Keratinocyte (primary cell): ENCODE data around the gene KIF16B. TPM values are rescaled to one million over a fixed set of nuclear protein-coding genes. Genes with fewer than 3 reads are reported as not detected.

ENCODE experiments used
- DNase-seq: peaks from one replicate; pipeline ENCODE4 v3.0.0-alpha.2; 2011; ENCODE audit warnings: low read depth, missing footprints, low spot score
- FAIRE-seq: peaks from 2 replicates; lab custom pipeline; 2011; peaks lifted over from hg19 to GRCh38; lab: Jason Lieb, UNC
- H2AFZ ChIP-seq: 2 replicates; pipeline ENCODE4 v1.6.0; 2012; ENCODE audit warnings: low read length, control low read depth, inconsistent platforms; ENCODE audit not compliant: control insufficient read depth
- H3K27ac ChIP-seq: 2 replicates; pipeline ENCODE4 v1.5.1; 2011; ENCODE audit warnings: low read length; ENCODE audit not compliant: control insufficient read depth, insufficient read depth
- H3K27me3 ChIP-seq: 3 replicates; pipeline ENCODE4 v1.6.0; 2011; ENCODE audit warnings: low read length; ENCODE audit not compliant: control insufficient read depth, insufficient read depth; ENCODE audit errors: extremely low read depth
- H3K36me3 ChIP-seq, 2 experiments: 2 replicates in 1 of 2; 3 replicates in 1 of 2; pipeline ENCODE4 v1.5.1; 2011; ENCODE audit warnings: low read length in 2 of 2, mild to moderate bottlenecking in 1 of 2; ENCODE audit not compliant: control insufficient read depth in 2 of 2, insufficient read depth in 2 of 2; ENCODE audit errors: extremely low read depth in 1 of 2
- H3K4me1 ChIP-seq: 3 replicates; pipeline ENCODE4 v1.5.1; 2011; ENCODE audit warnings: low read length; ENCODE audit not compliant: control insufficient read depth, insufficient read depth; ENCODE audit errors: extremely low read depth
- H3K4me2 ChIP-seq: 3 replicates; pipeline ENCODE4 v1.6.0; 2011; ENCODE audit warnings: low read depth, low read length; ENCODE audit not compliant: control insufficient read depth, insufficient read depth; ENCODE audit errors: extremely low read depth
- H3K4me3 ChIP-seq, 3 experiments: fragments of 200-600 bp in 1 of 3; sonication (generic) in 1 of 3; 2 replicates in 2 of 3; 3 replicates in 1 of 3; pipeline ENCODE4 v1.5.1; 2011 to 2016; ENCODE audit warnings: low read length in 3 of 3, mild to moderate bottlenecking in 3 of 3, control low read depth in 2 of 3, inconsistent platforms in 1 of 3, low read depth in 1 of 3, mixed read lengths in 1 of 3, mixed run types in 1 of 3, moderate library complexity in 1 of 3; ENCODE audit not compliant: control insufficient read depth in 2 of 3, insufficient read depth in 2 of 3; ENCODE audit errors: extremely low read depth in 1 of 3
- H3K79me2 ChIP-seq: 2 replicates; pipeline ENCODE4 v1.6.0; 2012; ENCODE audit warnings: low read length; ENCODE audit not compliant: control insufficient read depth, insufficient read depth
- H3K9ac ChIP-seq: 3 replicates; pipeline ENCODE4 v1.6.0; 2011; ENCODE audit warnings: low read length; ENCODE audit not compliant: control insufficient read depth, insufficient read depth; ENCODE audit errors: extremely low read depth
- H3K9me1 ChIP-seq: 3 replicates; pipeline ENCODE4 v1.6.0; 2011; ENCODE audit warnings: low read length; ENCODE audit not compliant: control insufficient read depth, insufficient read depth; ENCODE audit errors: extremely low read depth
- H3K9me3 ChIP-seq: 2 replicates; pipeline ENCODE4 v1.5.1; 2012; ENCODE audit warnings: low read depth, low read length; ENCODE audit not compliant: control insufficient read depth
- H4K20me1 ChIP-seq: 3 replicates; pipeline ENCODE4 v1.6.0; 2011; ENCODE audit warnings: low read length; ENCODE audit not compliant: control insufficient read depth, insufficient read depth; ENCODE audit errors: extremely low read depth
- EZH2 ChIP-seq: IDR thresholded peaks from one replicate; pipeline ENCODE4 v1.6.1; 2012; ENCODE audit warnings: inconsistent platforms, mild to moderate bottlenecking, low read length, moderate library complexity
- dilution Hi-C: fragments of 300-500 bp; cut with MboI; formaldehyde crosslinking; loops from one replicate; pipeline ENCODE4 v1.7.0; 2020; ENCODE audit warnings: low sequenced_read_pairs; ENCODE audit not compliant: extremely low pct_ligation_motif_present
- polyA plus RNA-seq, 5 experiments: library from polyadenylated mRNA; depleted of rRNA in 3 of 5; stranded (reverse) in 3 of 5; stranded (forward) in 1 of 5; unstranded in 1 of 5; fragments of >200 nt; gene quantifications; 1 replicate in 1 of 5; 2 replicates in 3 of 5; 3 replicates in 1 of 5; pipeline versions ENCODE4 v1.2.1 to v1.2.3, GENCODE V29; 2011 to 2012; ENCODE audit warnings: missing spikeins in 2 of 5, low read depth in 1 of 5, low replicate concordance in 1 of 5
- TF ChIP-seq, protein P1 (sequence below), 3 experiments: IDR thresholded peaks in 1 of 3; conservative IDR thresholded peaks in 1 of 3; optimal IDR thresholded peaks in 1 of 3; 2 replicates in 2 of 3; 3 replicates in 1 of 3; pipeline versions ENCODE3 to v1.5.1; 2011; ENCODE audit warnings: low read length in 3 of 3, mild to moderate bottlenecking in 3 of 3, moderate library complexity in 2 of 3, control low read depth in 1 of 3, inconsistent platforms in 1 of 3; ENCODE audit not compliant: insufficient read depth in 2 of 3; ENCODE audit errors: extremely low read depth in 1 of 3

The KIF16B gene
- polyA plus RNA-seq, 1 donor (not counting 4 experiments of a cell fraction or from before 2014, with no cell fraction given): 16.1 TPM

DNA sequence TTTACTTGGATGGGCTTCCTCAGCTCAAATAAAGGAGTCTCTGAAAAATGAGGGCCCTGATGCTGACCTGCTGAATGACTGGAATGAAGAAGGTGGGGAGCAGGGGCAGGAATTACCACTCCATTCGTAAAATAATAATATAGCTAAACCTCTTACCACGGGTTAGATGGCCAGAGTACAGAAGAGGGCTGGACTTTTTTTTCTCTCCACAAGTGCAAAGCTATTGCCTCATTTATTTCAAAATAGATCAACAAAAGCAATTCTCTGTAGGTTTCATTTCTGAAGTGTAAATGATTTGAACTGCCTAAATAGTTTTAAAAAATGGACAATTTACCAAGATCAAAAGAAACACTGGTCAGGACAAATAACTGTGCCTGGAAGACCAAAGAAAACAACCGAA lies 256.7 kb downstream of the KIF16B start:
- no peak overlapping the region for H3K4me2 ChIP-seq
- no peaks in the 10 kb centered on the region for H4K20me1 ChIP-seq
- FAIRE-seq (no peak), DNase-seq (no peak)
- H3K9me3 ChIP-seq: no peaks in the 10 kb centered on the region
- H2AFZ ChIP-seq: no peak overlapping the region
- H3K36me3 ChIP-seq: peaks cover 0 to 2% of the 10 kb centered on the region in 2 experiments
- H3K9ac ChIP-seq: no peak overlapping the region
- no peaks in the 10 kb centered on the region for H3K27me3 ChIP-seq
- H3K4me3 ChIP-seq: no peak overlapping the region
- no peaks in the 10 kb centered on the region for H3K79me2 ChIP-seq
- no peaks in the 10 kb centered on the region for H3K4me1 ChIP-seq
- no peak overlapping the region for H3K27ac ChIP-seq
- no peak for TF ChIP-seq EZH2
- TF ChIP-seq, protein P1, sequence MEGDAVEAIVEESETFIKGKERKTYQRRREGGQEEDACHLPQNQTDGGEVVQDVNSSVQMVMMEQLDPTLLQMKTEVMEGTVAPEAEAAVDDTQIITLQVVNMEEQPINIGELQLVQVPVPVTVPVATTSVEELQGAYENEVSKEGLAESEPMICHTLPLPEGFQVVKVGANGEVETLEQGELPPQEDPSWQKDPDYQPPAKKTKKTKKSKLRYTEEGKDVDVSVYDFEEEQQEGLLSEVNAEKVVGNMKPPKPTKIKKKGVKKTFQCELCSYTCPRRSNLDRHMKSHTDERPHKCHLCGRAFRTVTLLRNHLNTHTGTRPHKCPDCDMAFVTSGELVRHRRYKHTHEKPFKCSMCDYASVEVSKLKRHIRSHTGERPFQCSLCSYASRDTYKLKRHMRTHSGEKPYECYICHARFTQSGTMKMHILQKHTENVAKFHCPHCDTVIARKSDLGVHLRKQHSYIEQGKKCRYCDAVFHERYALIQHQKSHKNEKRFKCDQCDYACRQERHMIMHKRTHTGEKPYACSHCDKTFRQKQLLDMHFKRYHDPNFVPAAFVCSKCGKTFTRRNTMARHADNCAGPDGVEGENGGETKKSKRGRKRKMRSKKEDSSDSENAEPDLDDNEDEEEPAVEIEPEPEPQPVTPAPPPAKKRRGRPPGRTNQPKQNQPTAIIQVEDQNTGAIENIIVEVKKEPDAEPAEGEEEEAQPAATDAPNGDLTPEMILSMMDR (optimal IDR thresholded peaks at IDR 0.05 in 1 of 3, IDR thresholded peaks at IDR 0.05 in 1 of 3, conservative IDR thresholded peaks at IDR 0.05 in 1 of 3; ENCODE audit: extremely low read depth in 1 of 3, insufficient read depth in 2 of 3, low read length in 3 of 3): no peak
- dilution Hi-C loops: no loop called here
- H3K9me1 ChIP-seq: no peaks in the 10 kb centered on the region

DNA sequence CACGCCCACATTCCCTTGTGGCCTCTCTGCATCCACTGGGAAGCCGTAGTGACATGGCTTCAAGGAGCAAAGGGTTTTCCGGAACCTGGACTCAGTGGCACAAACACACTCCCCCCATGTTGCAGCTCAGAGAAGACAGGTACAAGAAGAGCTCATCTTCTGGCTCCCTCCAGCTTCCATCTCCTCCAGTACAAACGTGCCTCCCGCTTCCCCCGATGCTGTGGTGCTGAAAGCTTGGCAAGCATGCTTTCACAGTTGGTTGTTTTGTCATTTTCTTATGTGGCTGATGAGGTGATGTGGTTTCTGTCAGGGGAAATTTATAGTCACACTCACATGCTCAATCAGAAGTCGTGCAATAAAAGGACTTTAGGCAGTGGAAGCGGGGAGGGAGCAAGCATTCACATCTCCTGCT lies 258.5 kb downstream of the KIF16B start:
- H3K4me3 ChIP-seq: no peak overlapping the region
- dilution Hi-C loops: no loop called here
- DNase-seq: no peak

More for the DNA sequence above, 258.5 kb downstream of the KIF16B start:
- no peak overlapping the region for H3K27ac ChIP-seq
- no peaks in the 10 kb centered on the region for H3K9me3 ChIP-seq
- H2AFZ ChIP-seq: no peak overlapping the region
- no peaks in the 10 kb centered on the region for H3K27me3 ChIP-seq
- peaks cover 0 to 2% of the 10 kb centered on the region in 2 experiments for H3K36me3 ChIP-seq
- TF ChIP-seq, protein P1 (optimal IDR thresholded peaks at IDR 0.05 in 1 of 3, IDR thresholded peaks at IDR 0.05 in 1 of 3, conservative IDR thresholded peaks at IDR 0.05 in 1 of 3; ENCODE audit: extremely low read depth in 1 of 3, insufficient read depth in 2 of 3, low read length in 3 of 3): no peak
- no peak for TF ChIP-seq EZH2
- no peaks in the 10 kb centered on the region for H3K4me1 ChIP-seq
- no peak overlapping the region for H3K9ac ChIP-seq
- no peaks in the 10 kb centered on the region for H3K9me1 ChIP-seq
- no peaks in the 10 kb centered on the region for H4K20me1 ChIP-seq
- no peak overlapping the region for H3K4me2 ChIP-seq
- FAIRE-seq: no peak
- no peaks in the 10 kb centered on the region for H3K79me2 ChIP-seq
